Psoas muscle (tissue), 8 donors: ENCODE measurements around the gene RNF112. TPM values are rescaled to one million over a fixed set of nuclear protein-coding genes. Genes with fewer than 3 reads are reported as not detected.

ENCODE experiments used
- ATAC-seq, 4 donors: fragments of 200-7000 bp; cut with Tn5 transposase; one replicate each; pipeline ENCODE4 v1.9.1; 2020; ENCODE audit warnings: moderate library complexity in 3 of 4, mild to moderate bottlenecking in 2 of 4
- DNase-seq, 2 donors: peaks; one replicate each; pipeline ENCODE4 v3.0.0-alpha.2; 2020
- H3K27ac ChIP-seq: fragments of 200-600 bp; one replicate; pipeline ENCODE4 v1.8.0; 2022
- H3K27me3 ChIP-seq, 3 donors: fragments of 200-600 bp in 1 of 3; one replicate each; pipeline versions ENCODE4 v1.6.1 to v1.8.0; 2013 to 2022; ENCODE audit warnings: low read length in 2 of 3, mild to moderate bottlenecking in 2 of 3, moderate library complexity in 1 of 3; ENCODE audit not compliant: insufficient read depth in 3 of 3
- H3K36me3 ChIP-seq, 2 donors: fragments of 200-600 bp in 1 of 2; one replicate each; pipeline versions ENCODE4 v1.6.1 to v1.8.0; 2013 to 2022; ENCODE audit warnings: low read depth in 1 of 2, mild to moderate bottlenecking in 1 of 2, moderate library complexity in 1 of 2; ENCODE audit not compliant: insufficient read depth in 1 of 2
- H3K4me1 ChIP-seq: fragments of 200-600 bp; one replicate; pipeline ENCODE4 v1.8.0; 2022
- H3K4me3 ChIP-seq: fragments of 200-600 bp; one replicate; pipeline ENCODE4 v1.8.0; 2022; ENCODE audit warnings: mild to moderate bottlenecking
- H3K9me3 ChIP-seq: fragments of 200-600 bp; one replicate; pipeline ENCODE4 v1.8.0; 2022
- WGBS, 3 donors: extraction: QIAGEN DNeasy Blood & Tissue Kit; methylation state at CpG; one replicate each; pipeline versions ENCODE4 v1.1.6 to v1.1.7; 2013; 5-methylcytosine and 5-hydroxymethylcytosine counted together
- intact Hi-C, 2 donors: fragments of 100-400 bp; cut with DNase I; formaldehyde crosslinking; loops; one replicate each; pipeline versions ENCODE4 v1.11.0 to v1.14.2; 2022
- polyA plus RNA-seq, 3 donors: library from polyadenylated mRNA; stranded (reverse); fragments of 200-250 nt; gene quantifications; one replicate each; pipeline ENCODE4 v1.2.3, GENCODE V29; 2013
- total RNA-seq, 4 donors: library from RNA; stranded (reverse); fragmentation: NEBNext Ultra II Directional in 2 of 4; extraction: Animal tissue kit (Norgen Biotek cat#: 25700) in 2 of 4; gene quantifications; one replicate each; pipeline versions ENCODE4 v1.2.1 to v1.2.4, GENCODE V29; 2021 to 2023
- TF ChIP-seq, protein P1 (sequence below): fragments of 200-600 bp; IDR thresholded peaks from one replicate; pipeline ENCODE4 v1.8.0; 2022; ENCODE audit warnings: antibody characterized with exemption
- donor health status: healthy with polysubstance abuse.
- donor health status: DM: no; HTN: no; CAD: no; lungs with moderate emphysema.
- donor health status: Bipolar disorder and iron deficiency.
- donor health status: healthy.
- donor health status: DM: yes; HTN: yes; CAD: no.
- donor health status: DM: no; HTN: no; CAD: no.
- donor health status: DM: no; HTN: no; CAD: no.
- donor health status: DM: yes; HTN: yes; CAD: no.

The RNF112 gene
- total and polyA plus RNA-seq, 7 donors = 0.25 to 1.5 (median 1.1) TPM

GRCh38 chr17:19414396-19415280 lies 3.6 kb downstream of the RNF112 start:
- no peak overlapping the region for H3K4me3 ChIP-seq
- WGBS, 3 donors = 91% methylated on average over 28 of the region's 28 CpGs
- ATAC-seq (no peak), DNase-seq (no peak)
- no peaks in the 10 kb centered on the region for H3K9me3 ChIP-seq
- no peaks in the 10 kb centered on the region for H3K27me3 ChIP-seq
- TF ChIP-seq, protein P1, sequence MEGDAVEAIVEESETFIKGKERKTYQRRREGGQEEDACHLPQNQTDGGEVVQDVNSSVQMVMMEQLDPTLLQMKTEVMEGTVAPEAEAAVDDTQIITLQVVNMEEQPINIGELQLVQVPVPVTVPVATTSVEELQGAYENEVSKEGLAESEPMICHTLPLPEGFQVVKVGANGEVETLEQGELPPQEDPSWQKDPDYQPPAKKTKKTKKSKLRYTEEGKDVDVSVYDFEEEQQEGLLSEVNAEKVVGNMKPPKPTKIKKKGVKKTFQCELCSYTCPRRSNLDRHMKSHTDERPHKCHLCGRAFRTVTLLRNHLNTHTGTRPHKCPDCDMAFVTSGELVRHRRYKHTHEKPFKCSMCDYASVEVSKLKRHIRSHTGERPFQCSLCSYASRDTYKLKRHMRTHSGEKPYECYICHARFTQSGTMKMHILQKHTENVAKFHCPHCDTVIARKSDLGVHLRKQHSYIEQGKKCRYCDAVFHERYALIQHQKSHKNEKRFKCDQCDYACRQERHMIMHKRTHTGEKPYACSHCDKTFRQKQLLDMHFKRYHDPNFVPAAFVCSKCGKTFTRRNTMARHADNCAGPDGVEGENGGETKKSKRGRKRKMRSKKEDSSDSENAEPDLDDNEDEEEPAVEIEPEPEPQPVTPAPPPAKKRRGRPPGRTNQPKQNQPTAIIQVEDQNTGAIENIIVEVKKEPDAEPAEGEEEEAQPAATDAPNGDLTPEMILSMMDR = no peak
- no peaks in the 10 kb centered on the region for H3K36me3 ChIP-seq
- no peaks in the 10 kb centered on the region for H3K4me1 ChIP-seq
- intact Hi-C loops = no loop called here
- H3K27ac ChIP-seq = no peak overlapping the region

- Histone ChIP-seq H3K4me1 (no peaks in the 10 kb centered on the region), H3K4me3 (no peak overlapping the region), H3K36me3 (no peaks in the 10 kb centered on the region), H3K9me3 (no peaks in the 10 kb centered on the region), H3K27ac (no peak overlapping the region), H3K27me3 (no peaks in the 10 kb centered on the region)
- intact Hi-C loops = no loop called here
- TF ChIP-seq, protein P1 = no peak
- WGBS, 3 donors = 83 to 84% (median 83%) methylated on average over 12 to 13 of the region's 13 CpGs
- no peak for DNase-seq
- no peak for ATAC-seq
These were observed 4.3 kb downstream of the RNF112 start for GRCh38 chr17:19415311-19415710.

DNA sequence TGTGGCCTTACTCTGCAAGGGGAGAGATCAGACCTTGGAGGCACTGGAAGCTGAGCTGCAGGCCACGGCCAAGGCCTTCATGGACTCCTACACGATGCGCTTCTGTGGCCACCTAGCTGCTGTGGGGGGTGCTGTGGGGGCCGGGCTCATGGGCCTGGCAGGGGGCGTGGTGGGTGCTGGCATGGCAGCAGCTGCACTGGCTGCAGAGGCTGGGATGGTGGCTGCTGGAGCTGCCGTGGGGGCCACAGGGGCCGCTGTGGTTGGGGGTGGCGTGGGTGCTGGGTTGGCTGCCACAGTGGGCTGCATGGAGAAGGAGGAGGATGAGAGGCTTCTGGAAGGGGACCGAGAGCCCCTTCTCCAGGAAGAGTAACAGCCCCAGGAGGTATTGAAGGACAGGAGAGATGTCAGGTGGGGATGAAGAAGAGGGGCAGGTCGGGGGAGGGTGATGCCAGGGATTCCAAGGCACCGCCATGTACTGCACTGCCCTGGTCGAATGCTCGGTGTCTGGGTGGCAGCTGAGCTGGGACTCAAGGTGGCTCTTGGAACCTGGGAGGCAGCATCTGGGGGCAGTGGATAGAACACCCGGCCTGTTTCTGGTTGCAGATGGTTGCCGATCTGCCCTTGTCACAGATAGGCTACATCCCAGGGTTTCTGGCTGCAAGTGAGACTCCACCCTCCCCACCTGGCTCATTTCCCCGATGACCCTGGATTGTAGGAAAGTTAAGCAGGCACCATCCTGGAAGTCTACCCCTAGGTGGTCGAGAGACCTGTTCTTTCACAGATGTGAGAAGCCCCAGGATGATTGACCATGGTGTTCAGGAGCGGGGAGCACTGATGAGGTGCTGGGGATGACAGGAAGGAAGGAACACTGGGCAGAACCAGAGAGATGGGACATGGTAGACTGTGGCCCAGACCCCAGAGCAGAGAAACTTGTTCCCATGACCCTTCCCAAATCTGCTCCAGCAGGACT lies 5.1 kb downstream of the RNF112 start:
- TF ChIP-seq, protein P1 = no peak
- intact Hi-C loops = no loop called here
- DNase-seq = no peak
- 88 to 92% (median 90%) methylated on average over 16 to 18 of the region's 18 CpGs for WGBS, 3 donors
- Histone ChIP-seq H3K27ac (no peak overlapping the region), H3K4me3 (no peak overlapping the region), H3K36me3 (no peaks in the 10 kb centered on the region), H3K27me3 (no peaks in the 10 kb centered on the region), H3K9me3 (no peaks in the 10 kb centered on the region), H3K4me1 (no peaks in the 10 kb centered on the region)
- no peak for ATAC-seq

GRCh38 chr17:19417611-19418010 lies 6.6 kb downstream of the RNF112 start:
- no peak for ATAC-seq
- intact Hi-C loops = no loop called here
- no peaks in the 10 kb centered on the region for H3K4me1 ChIP-seq
- no peaks in the 10 kb centered on the region for H3K36me3 ChIP-seq
- DNase-seq = no peak
- WGBS, 3 donors = 35 to 45% (median 45%) methylated on average over 3 of the region's 3 CpGs
- TF ChIP-seq, protein P1 = no peak
- H3K27me3 ChIP-seq = no peaks in the 10 kb centered on the region
- no peak overlapping the region for H3K4me3 ChIP-seq
- H3K9me3 ChIP-seq = no peaks in the 10 kb centered on the region
- H3K27ac ChIP-seq = no peak overlapping the region
